Astrocyte of the cerebellum (primary cell): ENCODE results near the gene PARK7.

Source experiments
- DNase-seq: peaks from one replicate; pipeline ENCODE4 v3.0.0-alpha.2; 2011; ENCODE audit warnings: low read depth
- H3K4me3 ChIP-seq: 2 replicates; pipeline ENCODE4 v1.5.1; 2011; ENCODE audit warnings: mild to moderate bottlenecking, low read depth, low read length, moderate library complexity
- CTCF ChIP-seq: IDR thresholded peaks from 2 replicates; pipeline ENCODE4 v1.5.1; 2012; ENCODE audit warnings: low read length, low read depth, moderate library complexity, mild to moderate bottlenecking; ENCODE audit errors: missing control alignments
- in situ Hi-C: cut with HindIII; loops from 2 replicates; pipeline ENCODE4 v1.10.0; 2017; ENCODE audit warnings: low sequenced_read_pairs

The PARK7 gene

GRCh38 chr1:8016210-8016894 lies 54.8 kb downstream of the PARK7 start:
- no peak for DNase-seq
- no peak for TF ChIP-seq CTCF
- H3K4me3 ChIP-seq: peak overlapping the region; percentile 92
- in situ Hi-C loops: loop anchor here (5.0 to 25.0 kb wide), 2 partner anchors 104 to 306 kb away; no protein-coding TSS in a partner anchor

- TF ChIP-seq CTCF: no peak
- in situ Hi-C loops: loop anchor here (5.0 to 25.0 kb wide), 2 partner anchors 105 to 305 kb away; no protein-coding TSS in a partner anchor
- peak overlapping the region; percentile 92 for H3K4me3 ChIP-seq
- no peak for DNase-seq
Observed at GRCh38 chr1:8016895-8017241, 55.4 kb downstream of the PARK7 start.

- in situ Hi-C loops: loop anchor here (5.0 to 25.0 kb wide), 2 partner anchors 105 to 305 kb away; no protein-coding TSS in a partner anchor
- DNase-seq: no peak
- H3K4me3 ChIP-seq: peak overlapping the region; percentile 92
- no peak for TF ChIP-seq CTCF
Observed at GRCh38 chr1:8017495-8018197, 56.1 kb downstream of the PARK7 start.

GRCh38 chr1:8018492-8019228 lies 57.1 kb downstream of the PARK7 start:
- DNase-seq: peak; percentile 52
- peak overlapping the region; percentile 92 for H3K4me3 ChIP-seq
- TF ChIP-seq CTCF: no peak
- in situ Hi-C loops: loop anchor here (5.0 to 25.0 kb wide), 2 partner anchors 106 to 304 kb away; no protein-coding TSS in a partner anchor

DNA sequence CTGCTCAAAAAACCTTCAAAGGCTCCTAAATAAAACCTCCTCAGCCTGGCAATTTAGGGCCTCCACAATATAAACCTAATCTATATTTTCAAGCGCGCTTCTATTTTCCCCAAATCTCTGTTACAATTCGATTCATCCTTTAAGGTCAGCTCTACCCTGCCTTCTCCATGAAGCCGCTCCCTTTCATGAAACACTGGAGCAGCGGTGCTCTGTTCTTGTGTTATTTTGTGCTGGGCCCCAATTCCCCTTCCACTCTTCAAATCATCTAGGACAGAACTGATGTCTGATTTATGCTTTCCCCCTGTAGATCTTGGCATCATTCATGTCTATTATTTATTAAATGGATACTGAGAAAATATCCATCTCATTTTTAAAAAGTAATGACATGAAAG lies 57.7 kb downstream of the PARK7 start:
- H3K4me3 ChIP-seq: peak overlapping the region; percentile 92
- in situ Hi-C loops: loop anchor here (5.0 to 25.0 kb wide), 2 partner anchors 107 to 303 kb away; no protein-coding TSS in a partner anchor
- no peak for DNase-seq
- no peak for TF ChIP-seq CTCF

- peak overlapping the region; percentile 92 for H3K4me3 ChIP-seq
- in situ Hi-C loops: loop anchor here (25.0 kb wide), 1 partner anchor 108 kb away; no protein-coding TSS in a partner anchor
- DNase-seq: no peak
- TF ChIP-seq CTCF: no peak
Observed at GRCh38 chr1:8020032-8020431, 58.5 kb downstream of the PARK7 start.
